Heart left ventricle (tissue), 16 donors: ENCODE data around the gene ZMIZ1. TPM values are rescaled to one million over a fixed set of nuclear protein-coding genes. Genes with fewer than 3 reads are reported as not detected.

Experiments
- ATAC-seq, 4 donors: fragments of 200-7000 bp; cut with Tn5 transposase; one replicate each; pipeline ENCODE4 v1.9.1; 2020 to 2022; ENCODE audit warnings: moderate library complexity in 4 of 4, mild to moderate bottlenecking in 3 of 4, moderate number of reproducible peaks in 1 of 4
- DNase-seq, 5 donors: peaks; one replicate each; pipeline ENCODE4 v3.0.0-alpha.2; 2020
- H3K27ac ChIP-seq, 12 donors: fragments of 200-600 bp; sonication (generic) in 4 of 12; one replicate each; pipeline versions ENCODE4 v1.5.0 to v1.8.0; 2016 to 2022; ENCODE audit warnings: mild to moderate bottlenecking in 2 of 12
- H3K27me3 ChIP-seq, 9 donors: fragments of 200-600 bp; sonication (generic) in 2 of 9; one replicate each; pipeline versions ENCODE4 v1.5.1 to v1.8.0; 2016 to 2022; ENCODE audit warnings: mild to moderate bottlenecking in 3 of 9
- H3K36me3 ChIP-seq, 9 donors: fragments of 200-600 bp; sonication (generic) in 2 of 9; one replicate each; pipeline versions ENCODE4 v1.5.0 to v1.8.0; 2018 to 2022; ENCODE audit warnings: mild to moderate bottlenecking in 2 of 9
- H3K4me1 ChIP-seq, 12 donors: fragments of 200-600 bp; sonication (generic) in 4 of 12; one replicate each; pipeline versions ENCODE4 v1.5.0 to v1.8.0; 2016 to 2022; ENCODE audit warnings: mild to moderate bottlenecking in 3 of 12
- H3K4me3 ChIP-seq, 12 donors: fragments of 200-600 bp; sonication (generic) in 4 of 12; one replicate each; pipeline versions ENCODE4 v1.5.0 to v1.8.0; 2017 to 2022; ENCODE audit warnings: mild to moderate bottlenecking in 9 of 12, moderate library complexity in 4 of 12
- H3K9me3 ChIP-seq, 12 donors: fragments of 200-600 bp; sonication (generic) in 4 of 12; one replicate each; pipeline versions ENCODE4 v1.5.0 to v1.8.0; 2016 to 2022; ENCODE audit warnings: mild to moderate bottlenecking in 1 of 12
- CTCF ChIP-seq, 12 donors: fragments of 200-600 bp; sonication (generic) in 4 of 12; IDR thresholded peaks; one replicate each; pipeline versions ENCODE4 v1.5.0 to v1.8.0; 2018 to 2022; ENCODE audit warnings: antibody characterized with exemption in 12 of 12, mild to moderate bottlenecking in 5 of 12
- POLR2A ChIP-seq, 2 donors: fragments of 450-650 bp; IDR thresholded peaks; one replicate each; pipeline ENCODE4 v1.6.1; 2017; ENCODE audit warnings: antibody characterized with exemption in 2 of 2, mild to moderate bottlenecking in 2 of 2, moderate library complexity in 2 of 2
- WGBS, 4 donors: extraction: QIAGEN DNeasy Blood & Tissue Kit in 2 of 4; methylation state at CpG; one replicate each; pipeline versions ENCODE4 v1.1.5 to v1.1.7; 2013 to 2018; 5-methylcytosine and 5-hydroxymethylcytosine counted together
- intact Hi-C, 10 donors: fragments of 100-400 bp; cut with DNase I; formaldehyde crosslinking; loops; one replicate each; pipeline versions ENCODE4 v1.11.1 to v1.14.2; 2022
- polyA plus RNA-seq, 2 donors: library from polyadenylated mRNA; stranded (reverse); fragments of 200-250 nt; gene quantifications; one replicate each; pipeline ENCODE4 v1.2.3, GENCODE V29; 2013
- total RNA-seq, 9 donors: library from RNA; depleted of rRNA in 2 of 9; stranded (reverse); fragments of >200 nt in 2 of 9; fragmentation: NEBNext Ultra II Directional in 3 of 9; extraction: Animal tissue kit (Norgen Biotek cat#: 25700) in 3 of 9; gene quantifications; one replicate each; pipeline versions ENCODE4 v1.1.0 to v1.2.4, GENCODE V29; 2016 to 2023
- donor health status: ischemic (EF 13 %, LVEDD 7.1; RV severe dilation, severe dysfunction).
- donor health status: healthy with polysubstance abuse.
- donor health status: DM: no; HTN: yes; CAD: no.
- donor health status: DM: no; HTN: no; CAD: no.
- donor health status: ischemic (EF 25% LVEDD 6.9; RV normal size, moderate dysfunction).
- donor health status: ischemic (EF 25% LVEDD 5.7; RV mildly dilated, moderate dysfunction).
- donor health status: healthy.
- donor health status: DM: yes; HTN: yes; CAD: no.
- donor health status: ischemic (EF 35%, LVEDD 5.7; RV mildly dilated, moderate dysfunction).
- donor health status: nonischemic (EF 11% LVEDD 7.7; RV severe dilation, severe dysfunction).
- donor health status: DM: yes; HTN: yes; CAD: no.
- donor health status: PGD.
- donor health status: ischemic (EF 29% LVEDD 5.4; RV normal size, mild dysfunction).
- donor health status: nonischemic (EF 23%, LVEDD 6.1; RV moderate dilation, normal function).

ZMIZ1 gene
- total and polyA plus RNA-seq, 11 donors = 19.7 to 75.4 (median 49.2) TPM

- H3K4me3 ChIP-seq = no peak overlapping the region
- peak; percentile 76 to 86 (median 86) for DNase-seq
- ATAC-seq = peak; percentile 38 to 69 (median 60)
- no peak for TF ChIP-seq POLR2A (IDR thresholded peaks at IDR 0.05)
- H3K36me3 ChIP-seq = peaks cover 0 to 26% (median 13%) of the 10 kb centered on the region in 9 donors
- H3K27ac ChIP-seq = peak overlapping the region; percentile 8 to 98 (median 90)
- WGBS, 4 donors = 5 to 13% (median 9%) methylated on average over 10 to 15 of the region's 15 CpGs
- no peaks in the 10 kb centered on the region for H3K27me3 ChIP-seq
- H3K9me3 ChIP-seq = no peaks in the 10 kb centered on the region
- intact Hi-C loops = no loop called here
- peaks cover 36 to 100% (median 92%) of the 10 kb centered on the region in 12 donors for H3K4me1 ChIP-seq
Measured at GRCh38 chr10:79159785-79160184, 91.0 kb downstream of the ZMIZ1 start.

- no peak overlapping the region for H3K4me3 ChIP-seq
- H3K9me3 ChIP-seq = no peaks in the 10 kb centered on the region
- peaks cover 32 to 100% (median 92%) of the 10 kb centered on the region in 12 donors for H3K4me1 ChIP-seq
- DNase-seq (peak in 1 of 5 donors; percentile 38), ATAC-seq (no peak)
- 42 to 64% (median 50%) methylated on average over 4 of the region's 4 CpGs for WGBS, 4 donors
- H3K27me3 ChIP-seq = no peaks in the 10 kb centered on the region
- intact Hi-C loops = no loop called here
- peak overlapping the region; percentile 8 to 98 (median 90) for H3K27ac ChIP-seq
- H3K36me3 ChIP-seq = peaks cover 0 to 26% (median 13%) of the 10 kb centered on the region in 9 donors
- TF ChIP-seq CTCF (IDR thresholded peaks at IDR 0.05) (no peak), POLR2A (IDR thresholded peaks at IDR 0.05) (no peak)
Measured at GRCh38 chr10:79160191-79160590, 91.4 kb downstream of the ZMIZ1 start.

GRCh38 chr10:79161557-79161956, 92.8 kb downstream of the ZMIZ1 start:
- no peak for TF ChIP-seq CTCF (IDR thresholded peaks at IDR 0.05)
- TF ChIP-seq POLR2A (IDR thresholded peaks at IDR 0.05) = no peak
- peaks cover 0 to 27% (median 15%) of the 10 kb centered on the region in 9 donors for H3K36me3 ChIP-seq
- intact Hi-C loops = no loop called here
- H3K4me3 ChIP-seq = no peak overlapping the region
- H3K27ac ChIP-seq = peak overlapping the region in 10 of 12 donors; percentile 39 to 98 (median 90)
- ATAC-seq (no peak), DNase-seq (no peak)
- no peaks in the 10 kb centered on the region for H3K27me3 ChIP-seq
- H3K4me1 ChIP-seq = peaks cover 28 to 100% (median 87%) of the 10 kb centered on the region in 12 donors
- no peaks in the 10 kb centered on the region for H3K9me3 ChIP-seq
- 53 to 65% (median 55%) methylated on average over 5 of the region's 5 CpGs for whole genome bisulfite sequencing, 4 donors

- ATAC-seq (no peak), DNase-seq (no peak)
- intact Hi-C loops = no loop called here
- TF ChIP-seq POLR2A (IDR thresholded peaks at IDR 0.05) (no peak), CTCF (IDR thresholded peaks at IDR 0.05) (no peak)
- H3K4me3 ChIP-seq = no peak overlapping the region
- WGBS, 4 donors = 91 to 95% (median 92%) methylated on average over 11 to 12 of the region's 12 CpGs
- H3K27me3 ChIP-seq = no peaks in the 10 kb centered on the region
- H3K27ac ChIP-seq = peak overlapping the region in 8 of 12 donors; percentile 39 to 98 (median 92)
- H3K9me3 ChIP-seq = no peaks in the 10 kb centered on the region
- peaks cover 0 to 32% (median 19%) of the 10 kb centered on the region in 9 donors for H3K36me3 ChIP-seq
- H3K4me1 ChIP-seq = peaks cover 28 to 100% (median 84%) of the 10 kb centered on the region in 12 donors
Measured at GRCh38 chr10:79162022-79162421, 93.3 kb downstream of the ZMIZ1 start.
